HepG2 (cell line): Measurements from ENCODE around the gene CD248. TPM values are rescaled to one million over a fixed set of nuclear protein-coding genes. Genes with fewer than 3 reads are reported as not detected.

ENCODE experiments used
- AGO1 ChIP-seq: fragments of 200-400 bp; formaldehyde crosslinking; IDR thresholded peaks from 2 replicates; pipeline ENCODE4 v1.6.1; 2017; ENCODE audit warnings: mild to moderate bottlenecking, low read depth, low read length, moderate library complexity; ENCODE audit not compliant: poor library complexity, severe bottlenecking
- CSRNP1 ChIP-seq: sonication (generic); formaldehyde crosslinking; IDR thresholded peaks from 2 replicates; pipeline ENCODE4 v1.8.1; 2023; ENCODE audit warnings: mild to moderate bottlenecking, missing genetic modification reagents
- HOXA3 ChIP-seq: sonication (generic); formaldehyde crosslinking; IDR thresholded peaks from 2 replicates; pipeline ENCODE4 v1.5.0; 2020; ENCODE audit warnings: missing genetic modification reagents
- ZBTB20 ChIP-seq: sonication (generic); formaldehyde crosslinking; IDR thresholded peaks from 2 replicates; pipeline ENCODE4 v1.8.1; 2023; ENCODE audit warnings: missing genetic modification reagents, low read depth, mild to moderate bottlenecking, borderline replicate concordance
- ZFP41 ChIP-seq: sonication (generic); formaldehyde crosslinking; IDR thresholded peaks from 2 replicates; pipeline ENCODE4 v1.4.0; 2020; ENCODE audit warnings: mild to moderate bottlenecking, missing genetic modification reagents, borderline replicate concordance
- ZNF263 ChIP-seq: sonication (generic); formaldehyde crosslinking; IDR thresholded peaks from 2 replicates; pipeline ENCODE4 v1.4.0; 2020; ENCODE audit warnings: missing genetic modification reagents
- ZNF788 ChIP-seq: sonication (generic); formaldehyde crosslinking; IDR thresholded peaks from 2 replicates; pipeline ENCODE4 v1.5.0; 2020; ENCODE audit warnings: mild to moderate bottlenecking, missing genetic modification reagents, borderline replicate concordance
- polyA plus RNA-seq, 8 experiments: library from polyadenylated mRNA; depleted of rRNA in 3 of 8; stranded (reverse) in 7 of 8; unstranded in 1 of 8; fragments of >200 nt; fragmentation: Illumina TruSeq in 4 of 8; extraction: Trizol in 4 of 8; gene quantifications; 2 replicates each; pipeline versions ENCODE4 v1.2.1 to v1.2.3, GENCODE V29; 2011 to 2016; ENCODE audit warnings: low read depth in 4 of 8, missing spikeins in 1 of 8, mixed read lengths in 1 of 8; ENCODE audit not compliant: insufficient read depth in 1 of 8
- total RNA-seq, 5 experiments: library from RNA; depleted of rRNA; stranded (reverse); fragments of >200 nt; fragmentation: Illumina TruSeq; extraction: Trizol; gene quantifications; 2 replicates each; pipeline ENCODE4 v1.2.3, GENCODE V29; 2016; ENCODE audit warnings: low read depth in 1 of 5
- TF ChIP-seq, protein P1 (sequence below), 2 experiments: fragments of 450-650 bp in 1 of 2; sonication (generic) in 1 of 2; formaldehyde crosslinking in 1 of 2; IDR thresholded peaks; 2 replicates each; pipeline versions ENCODE4 v1.6.1 to v1.8.0; 2016 to 2022; ENCODE audit warnings: antibody characterized with exemption in 1 of 2, mild to moderate bottlenecking in 1 of 2, missing genetic modification reagents in 1 of 2
- TF ChIP-seq, protein P2 (sequence below): conservative IDR thresholded peaks from 2 replicates; pipeline ENCODE4 v1.6.1; 2018; ENCODE audit warnings: missing genetic modification reagents
- TF ChIP-seq, protein P3 (sequence below): sonication (generic); formaldehyde crosslinking; IDR thresholded peaks from 2 replicates; pipeline ENCODE4 v1.9.0; 2022; ENCODE audit warnings: low read depth, missing genetic modification reagents
- TF ChIP-seq, protein P4 (sequence below): sonication (generic); formaldehyde crosslinking; conservative IDR thresholded peaks from 2 replicates; pipeline ENCODE4 v1.4.0; 2020; ENCODE audit warnings: missing genetic modification reagents

CD248 gene
- total and polyA plus RNA-seq, 2 of the 13 experiments (the other 11 are each of a cell fraction or from before 2014, with no cell fraction given), result 0.25 to 0.35 TPM

DNA sequence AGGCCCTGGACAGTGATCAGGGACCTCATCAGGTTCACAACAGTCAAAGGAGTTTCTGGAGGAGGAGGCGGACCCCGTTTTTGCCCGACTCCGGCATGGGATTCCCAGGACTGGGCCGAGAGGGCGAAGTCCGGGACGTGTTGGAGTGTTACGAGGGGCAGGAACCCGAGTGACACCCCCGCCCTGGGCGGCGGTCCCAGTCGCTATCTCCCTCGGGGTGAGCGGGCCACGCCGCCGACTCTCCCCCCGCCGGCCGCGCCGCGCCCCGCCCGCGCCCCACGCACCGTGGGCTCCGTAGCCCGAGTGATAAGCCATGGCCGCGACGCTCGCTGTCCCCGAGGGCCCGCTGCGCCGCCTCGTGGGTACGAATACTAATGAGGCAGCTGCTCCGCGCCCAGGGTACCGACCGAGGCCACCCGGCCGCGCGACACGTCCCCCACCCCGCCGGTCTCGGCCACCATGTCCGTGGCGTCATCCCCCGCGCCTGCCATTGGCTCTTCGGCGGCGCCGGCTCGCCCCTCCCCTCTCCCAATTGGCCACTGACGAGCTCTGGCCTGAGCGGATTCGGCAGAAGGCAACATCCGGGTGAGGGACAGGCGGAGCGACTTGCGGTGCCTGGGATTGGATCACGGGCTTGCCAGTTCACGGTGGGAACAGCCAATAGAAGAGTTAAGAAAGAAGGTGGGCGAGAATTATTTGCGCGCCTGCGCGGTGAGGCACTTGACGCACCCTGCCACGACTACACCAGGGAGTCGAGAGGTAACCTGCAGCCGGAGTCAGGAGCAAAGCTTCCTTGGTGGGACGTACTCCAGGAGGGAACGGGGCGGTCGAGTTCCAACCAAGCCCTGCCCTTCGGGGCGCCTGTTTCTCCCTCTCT lies 27.9 kb downstream of the CD248 start, which contains the start of gene YIF1A (continued):
- TF ChIP-seq, protein P1, sequence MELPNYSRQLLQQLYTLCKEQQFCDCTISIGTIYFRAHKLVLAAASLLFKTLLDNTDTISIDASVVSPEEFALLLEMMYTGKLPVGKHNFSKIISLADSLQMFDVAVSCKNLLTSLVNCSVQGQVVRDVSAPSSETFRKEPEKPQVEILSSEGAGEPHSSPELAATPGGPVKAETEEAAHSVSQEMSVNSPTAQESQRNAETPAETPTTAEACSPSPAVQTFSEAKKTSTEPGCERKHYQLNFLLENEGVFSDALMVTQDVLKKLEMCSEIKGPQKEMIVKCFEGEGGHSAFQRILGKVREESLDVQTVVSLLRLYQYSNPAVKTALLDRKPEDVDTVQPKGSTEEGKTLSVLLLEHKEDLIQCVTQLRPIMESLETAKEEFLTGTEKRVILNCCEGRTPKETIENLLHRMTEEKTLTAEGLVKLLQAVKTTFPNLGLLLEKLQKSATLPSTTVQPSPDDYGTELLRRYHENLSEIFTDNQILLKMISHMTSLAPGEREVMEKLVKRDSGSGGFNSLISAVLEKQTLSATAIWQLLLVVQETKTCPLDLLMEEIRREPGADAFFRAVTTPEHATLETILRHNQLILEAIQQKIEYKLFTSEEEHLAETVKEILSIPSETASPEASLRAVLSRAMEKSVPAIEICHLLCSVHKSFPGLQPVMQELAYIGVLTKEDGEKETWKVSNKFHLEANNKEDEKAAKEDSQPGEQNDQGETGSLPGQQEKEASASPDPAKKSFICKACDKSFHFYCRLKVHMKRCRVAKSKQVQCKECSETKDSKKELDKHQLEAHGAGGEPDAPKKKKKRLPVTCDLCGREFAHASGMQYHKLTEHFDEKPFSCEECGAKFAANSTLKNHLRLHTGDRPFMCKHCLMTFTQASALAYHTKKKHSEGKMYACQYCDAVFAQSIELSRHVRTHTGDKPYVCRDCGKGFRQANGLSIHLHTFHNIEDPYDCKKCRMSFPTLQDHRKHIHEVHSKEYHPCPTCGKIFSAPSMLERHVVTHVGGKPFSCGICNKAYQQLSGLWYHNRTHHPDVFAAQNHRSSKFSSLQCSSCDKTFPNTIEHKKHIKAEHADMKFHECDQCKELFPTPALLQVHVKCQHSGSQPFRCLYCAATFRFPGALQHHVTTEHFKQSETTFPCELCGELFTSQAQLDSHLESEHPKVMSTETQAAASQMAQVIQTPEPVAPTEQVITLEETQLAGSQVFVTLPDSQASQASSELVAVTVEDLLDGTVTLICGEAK (IDR thresholded peaks at IDR 0.05), result no peak
- TF ChIP-seq, protein P1 (CRISPR knock-in tag; IDR thresholded peaks at IDR 0.05), result no peak; the same call in 1 of the 2 replicates
- peak; percentile 53 for TF ChIP-seq AGO1
- TF ChIP-seq, protein P2, sequence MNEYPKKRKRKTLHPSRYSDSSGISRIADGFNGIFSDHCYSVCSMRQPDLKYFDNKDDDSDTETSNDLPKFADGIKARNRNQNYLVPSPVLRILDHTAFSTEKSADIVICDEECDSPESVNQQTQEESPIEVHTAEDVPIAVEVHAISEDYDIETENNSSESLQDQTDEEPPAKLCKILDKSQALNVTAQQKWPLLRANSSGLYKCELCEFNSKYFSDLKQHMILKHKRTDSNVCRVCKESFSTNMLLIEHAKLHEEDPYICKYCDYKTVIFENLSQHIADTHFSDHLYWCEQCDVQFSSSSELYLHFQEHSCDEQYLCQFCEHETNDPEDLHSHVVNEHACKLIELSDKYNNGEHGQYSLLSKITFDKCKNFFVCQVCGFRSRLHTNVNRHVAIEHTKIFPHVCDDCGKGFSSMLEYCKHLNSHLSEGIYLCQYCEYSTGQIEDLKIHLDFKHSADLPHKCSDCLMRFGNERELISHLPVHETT, result no peak; the same call in 1 of the 2 replicates
- peak; percentile 93 for TF ChIP-seq HOXA3 (CRISPR knock-in tag)
- TF ChIP-seq ZBTB20 (CRISPR knock-in tag), result no peak
- TF ChIP-seq, protein P3, sequence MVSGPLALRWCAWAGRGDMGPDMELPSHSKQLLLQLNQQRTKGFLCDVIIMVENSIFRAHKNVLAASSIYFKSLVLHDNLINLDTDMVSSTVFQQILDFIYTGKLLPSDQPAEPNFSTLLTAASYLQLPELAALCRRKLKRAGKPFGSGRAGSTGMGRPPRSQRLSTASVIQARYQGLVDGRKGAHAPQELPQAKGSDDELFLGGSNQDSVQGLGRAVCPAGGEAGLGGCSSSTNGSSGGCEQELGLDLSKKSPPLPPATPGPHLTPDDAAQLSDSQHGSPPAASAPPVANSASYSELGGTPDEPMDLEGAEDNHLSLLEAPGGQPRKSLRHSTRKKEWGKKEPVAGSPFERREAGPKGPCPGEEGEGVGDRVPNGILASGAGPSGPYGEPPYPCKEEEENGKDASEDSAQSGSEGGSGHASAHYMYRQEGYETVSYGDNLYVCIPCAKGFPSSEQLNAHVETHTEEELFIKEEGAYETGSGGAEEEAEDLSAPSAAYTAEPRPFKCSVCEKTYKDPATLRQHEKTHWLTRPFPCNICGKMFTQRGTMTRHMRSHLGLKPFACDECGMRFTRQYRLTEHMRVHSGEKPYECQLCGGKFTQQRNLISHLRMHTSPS, result no peak
- peak; percentile 64; the same call in 1 of the 2 replicates for TF ChIP-seq CSRNP1 (CRISPR knock-in tag)
- TF ChIP-seq, protein P4, sequence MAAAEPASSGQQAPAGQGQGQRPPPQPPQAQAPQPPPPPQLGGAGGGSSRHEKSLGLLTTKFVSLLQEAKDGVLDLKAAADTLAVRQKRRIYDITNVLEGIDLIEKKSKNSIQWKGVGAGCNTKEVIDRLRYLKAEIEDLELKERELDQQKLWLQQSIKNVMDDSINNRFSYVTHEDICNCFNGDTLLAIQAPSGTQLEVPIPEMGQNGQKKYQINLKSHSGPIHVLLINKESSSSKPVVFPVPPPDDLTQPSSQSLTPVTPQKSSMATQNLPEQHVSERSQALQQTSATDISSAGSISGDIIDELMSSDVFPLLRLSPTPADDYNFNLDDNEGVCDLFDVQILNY, result no peak
- TF ChIP-seq ZNF263 (CRISPR knock-in tag), result no peak
- no peak; the same call in 1 of the 2 replicates for TF ChIP-seq ZNF788 (CRISPR knock-in tag)
- no peak for TF ChIP-seq ZFP41
